Peyer's patch (tissue), 4 donors: ENCODE results near the gene INPP4A. TPM values are rescaled to one million over a fixed set of nuclear protein-coding genes. Genes with fewer than 3 reads are reported as not detected.

Experiments used
- DNase-seq, 3 donors: peaks; one replicate each; pipeline ENCODE4 v3.0.0-alpha.2; 2017 to 2019
- H3K27ac ChIP-seq, 4 donors: fragments of 200-600 bp; sonication (generic); one replicate each; pipeline ENCODE4 v1.5.1; 2016 to 2019
- H3K27me3 ChIP-seq, 2 donors: fragments of 200-600 bp; sonication (generic); one replicate each; pipeline ENCODE4 v1.5.1; 2019
- H3K36me3 ChIP-seq, 3 donors: fragments of 200-600 bp; sonication (generic); one replicate each; pipeline ENCODE4 v1.5.1; 2016 to 2019
- H3K4me1 ChIP-seq, 4 donors: fragments of 200-600 bp; sonication (generic); one replicate each; pipeline ENCODE4 v1.5.1; 2016 to 2019
- H3K4me3 ChIP-seq, 4 donors: fragments of 200-600 bp; sonication (generic); 1 replicate in 3 of 4; 2 replicates in 1 of 4; pipeline ENCODE4 v1.5.1; 2016 to 2019; ENCODE audit warnings: mild to moderate bottlenecking in 1 of 4
- H3K9me3 ChIP-seq, 4 donors: fragments of 200-600 bp; sonication (generic); one replicate each; pipeline ENCODE4 v1.5.1; 2016 to 2019; ENCODE audit warnings: mild to moderate bottlenecking in 1 of 4
- POLR2A ChIP-seq, 2 donors: fragments of 450-650 bp; IDR thresholded peaks; one replicate each; pipeline ENCODE4 v1.5.1; 2017; ENCODE audit warnings: antibody characterized with exemption in 2 of 2, mild to moderate bottlenecking in 2 of 2, moderate library complexity in 2 of 2
- total RNA-seq, 4 donors: library from RNA; depleted of rRNA; stranded (reverse); fragments of >200 nt; gene quantifications; one replicate each; pipeline ENCODE4 v1.1.0, GENCODE V29; 2016
- TF ChIP-seq, protein P1 (sequence below), 6 experiments: fragments of 450-650 bp in 4 of 6; fragments of 200-600 bp in 2 of 6; sonication (generic) in 1 of 6; IDR thresholded peaks; one replicate each; pipeline ENCODE4 v1.5.1; 2017 to 2019; ENCODE audit warnings: antibody characterized with exemption in 6 of 6, mild to moderate bottlenecking in 3 of 6, moderate library complexity in 1 of 6

INPP4A gene
- total RNA-seq, 4 donors from 2014 or later: 15.6 to 78.4 (median 27.4) TPM

DNA sequence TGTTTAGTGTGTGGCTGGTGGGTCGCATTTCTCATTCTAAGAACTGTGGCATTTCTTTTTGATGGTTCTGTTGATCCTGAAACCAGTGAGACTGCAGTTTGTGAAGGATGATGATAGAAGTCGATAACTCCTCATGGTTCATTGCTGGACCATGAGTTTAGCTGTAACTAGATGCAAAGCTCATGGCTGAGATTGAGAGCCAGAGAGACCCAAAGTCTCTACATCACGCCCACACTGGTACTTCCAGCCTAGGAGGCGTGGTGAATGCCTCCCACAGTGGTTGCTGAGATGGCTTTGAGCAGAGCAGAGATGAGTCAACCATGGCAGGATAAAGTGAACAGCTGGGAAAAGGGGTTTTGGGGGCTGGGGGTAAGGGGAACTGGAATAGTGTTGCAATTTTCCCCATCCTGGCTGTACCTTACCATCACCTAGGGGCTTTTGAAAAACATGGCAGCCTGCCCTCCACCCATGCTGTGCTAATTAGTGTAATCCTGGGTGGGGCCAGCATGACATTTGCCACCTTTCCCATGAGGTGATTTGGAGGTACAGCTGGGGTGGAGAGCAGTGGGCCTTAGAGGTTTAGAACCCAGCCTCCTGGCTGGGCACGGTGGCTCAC is 24.1 kb downstream of the INPP4A start:
- Histone ChIP-seq H3K4me3 (no peak overlapping the region), H3K27ac (no peak overlapping the region), H3K27me3 (no peaks in the 10 kb centered on the region), H3K36me3 (no peaks in the 10 kb centered on the region), H3K4me1 (peaks cover 0 to 69% (median 20%) of the 10 kb centered on the region in 4 donors), H3K9me3 (no peaks in the 10 kb centered on the region)
- TF ChIP-seq, protein P1, sequence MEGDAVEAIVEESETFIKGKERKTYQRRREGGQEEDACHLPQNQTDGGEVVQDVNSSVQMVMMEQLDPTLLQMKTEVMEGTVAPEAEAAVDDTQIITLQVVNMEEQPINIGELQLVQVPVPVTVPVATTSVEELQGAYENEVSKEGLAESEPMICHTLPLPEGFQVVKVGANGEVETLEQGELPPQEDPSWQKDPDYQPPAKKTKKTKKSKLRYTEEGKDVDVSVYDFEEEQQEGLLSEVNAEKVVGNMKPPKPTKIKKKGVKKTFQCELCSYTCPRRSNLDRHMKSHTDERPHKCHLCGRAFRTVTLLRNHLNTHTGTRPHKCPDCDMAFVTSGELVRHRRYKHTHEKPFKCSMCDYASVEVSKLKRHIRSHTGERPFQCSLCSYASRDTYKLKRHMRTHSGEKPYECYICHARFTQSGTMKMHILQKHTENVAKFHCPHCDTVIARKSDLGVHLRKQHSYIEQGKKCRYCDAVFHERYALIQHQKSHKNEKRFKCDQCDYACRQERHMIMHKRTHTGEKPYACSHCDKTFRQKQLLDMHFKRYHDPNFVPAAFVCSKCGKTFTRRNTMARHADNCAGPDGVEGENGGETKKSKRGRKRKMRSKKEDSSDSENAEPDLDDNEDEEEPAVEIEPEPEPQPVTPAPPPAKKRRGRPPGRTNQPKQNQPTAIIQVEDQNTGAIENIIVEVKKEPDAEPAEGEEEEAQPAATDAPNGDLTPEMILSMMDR (IDR thresholded peaks at IDR 0.05): no peak
- TF ChIP-seq POLR2A (IDR thresholded peaks at IDR 0.05): no peak
- DNase-seq: no peak

DNA sequence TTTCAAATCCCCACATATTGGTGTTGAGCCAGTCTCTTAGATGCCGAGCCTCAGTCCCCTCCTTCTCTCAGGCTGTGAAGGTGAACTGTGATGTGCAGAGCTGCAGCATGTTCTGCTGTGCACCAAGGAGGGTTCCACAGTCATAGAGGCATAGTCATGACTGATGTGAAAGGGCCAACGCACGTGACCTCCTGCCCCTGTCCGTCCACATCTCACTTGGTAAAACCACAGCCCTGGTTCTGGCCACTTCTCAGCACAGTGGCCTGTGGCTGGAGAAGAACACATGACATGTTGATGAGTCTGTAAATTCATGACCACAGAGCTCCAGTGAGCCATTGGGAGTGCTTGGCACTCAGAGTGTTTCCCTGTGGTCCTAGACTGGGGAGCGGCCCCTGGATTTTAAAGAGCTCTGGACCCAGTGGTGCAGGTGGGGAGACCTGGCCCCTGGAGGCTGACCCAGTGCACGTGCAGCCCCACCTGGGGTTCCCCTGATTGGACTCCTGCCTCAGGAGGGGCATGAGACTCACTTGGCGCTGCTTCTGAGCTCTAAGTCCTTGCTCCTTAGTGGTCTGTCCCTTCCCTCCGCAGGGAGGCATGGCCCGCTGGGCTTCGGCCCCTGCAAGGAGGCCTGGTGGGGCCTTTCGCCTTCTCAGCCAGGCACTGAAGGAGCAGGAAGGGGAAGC is 25.3 kb downstream of the INPP4A start:
- H3K4me1 ChIP-seq: peaks cover 0 to 67% (median 15%) of the 10 kb centered on the region in 4 donors
- peak in 1 of 3 donors; percentile 55 for DNase-seq
- H3K36me3 ChIP-seq: no peaks in the 10 kb centered on the region
- TF ChIP-seq, protein P1 (IDR thresholded peaks at IDR 0.05): no peak
- no peak for TF ChIP-seq POLR2A (IDR thresholded peaks at IDR 0.05)
- no peaks in the 10 kb centered on the region for H3K9me3 ChIP-seq
- no peak overlapping the region for H3K27ac ChIP-seq
- no peaks in the 10 kb centered on the region for H3K27me3 ChIP-seq
- H3K4me3 ChIP-seq: no peak overlapping the region

DNA sequence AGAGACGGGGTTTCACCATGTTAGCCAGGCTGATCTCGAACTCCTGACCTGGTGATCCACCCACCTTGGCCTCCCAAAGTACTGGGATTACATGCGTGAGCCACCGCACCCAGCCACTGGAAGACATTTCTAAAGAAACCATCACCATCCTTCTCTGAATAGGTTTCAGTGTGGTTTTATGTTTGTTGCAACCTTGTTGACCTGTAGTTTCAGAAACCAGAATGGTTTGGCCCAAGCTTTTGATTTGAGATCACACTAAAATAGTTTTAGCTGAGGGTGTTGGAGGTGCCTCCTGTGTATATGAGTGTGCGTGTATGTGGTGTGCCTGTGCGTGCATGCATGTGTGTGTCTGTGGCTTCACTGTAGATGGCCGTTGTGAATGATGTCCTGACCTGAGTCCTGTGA is 26.2 kb downstream of the INPP4A start:
- Histone ChIP-seq H3K4me1 (peaks cover 0 to 67% (median 13%) of the 10 kb centered on the region in 4 donors), H3K36me3 (no peaks in the 10 kb centered on the region), H3K9me3 (no peaks in the 10 kb centered on the region), H3K27ac (no peak overlapping the region), H3K27me3 (no peaks in the 10 kb centered on the region), H3K4me3 (no peak overlapping the region)
- TF ChIP-seq, protein P1 (IDR thresholded peaks at IDR 0.05): no peak
- no peak for TF ChIP-seq POLR2A (IDR thresholded peaks at IDR 0.05)
- DNase-seq: peak in 1 of 3 donors; percentile 35

DNA sequence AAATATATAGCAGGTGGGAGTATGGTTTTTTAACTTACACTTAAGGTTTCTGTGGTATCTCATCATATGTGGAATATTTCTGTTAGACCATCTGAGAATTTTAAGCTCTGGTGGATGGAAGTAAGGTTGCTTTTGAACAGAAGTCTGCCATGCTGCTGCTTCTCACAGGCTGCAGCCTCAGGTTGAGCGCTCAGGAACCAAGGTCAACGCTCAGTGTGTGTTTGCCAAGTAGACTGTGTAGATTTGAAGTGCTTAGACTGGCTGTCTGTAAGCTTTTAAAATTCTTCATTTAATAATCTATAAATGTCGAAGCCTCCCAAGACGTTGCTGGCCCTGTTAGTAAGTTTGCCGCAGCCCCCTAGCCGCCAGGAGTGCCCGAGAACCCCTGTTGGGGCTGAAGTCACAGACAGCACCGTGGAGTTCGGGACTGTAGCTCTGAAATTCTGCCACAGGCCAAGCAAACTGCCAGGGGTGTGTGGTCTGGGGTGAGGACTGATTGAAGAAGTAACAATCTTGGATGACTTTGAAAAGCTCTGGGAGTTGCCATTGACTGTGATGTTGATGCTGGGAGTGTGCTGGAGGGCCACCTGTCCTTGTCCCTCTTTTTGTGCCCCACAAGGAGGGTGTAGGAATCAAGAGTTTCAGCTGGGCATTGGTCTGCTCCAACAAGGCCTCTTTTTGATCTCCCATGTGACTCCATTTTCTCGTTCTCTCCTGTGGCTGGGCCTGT is 26.9 kb downstream of the INPP4A start:
- H3K4me1 ChIP-seq: peaks cover 0 to 67% (median 13%) of the 10 kb centered on the region in 4 donors
- TF ChIP-seq, protein P1 (IDR thresholded peaks at IDR 0.05): no peak
- no peak for TF ChIP-seq POLR2A (IDR thresholded peaks at IDR 0.05)
- H3K27me3 ChIP-seq: no peaks in the 10 kb centered on the region
- no peaks in the 10 kb centered on the region for H3K9me3 ChIP-seq
- DNase-seq: peak in 1 of 3 donors; percentile 25
- H3K36me3 ChIP-seq: no peaks in the 10 kb centered on the region
- no peak overlapping the region for H3K4me3 ChIP-seq
- peak overlapping the region in 1 of 4 donors; percentile 64 for H3K27ac ChIP-seq

DNA sequence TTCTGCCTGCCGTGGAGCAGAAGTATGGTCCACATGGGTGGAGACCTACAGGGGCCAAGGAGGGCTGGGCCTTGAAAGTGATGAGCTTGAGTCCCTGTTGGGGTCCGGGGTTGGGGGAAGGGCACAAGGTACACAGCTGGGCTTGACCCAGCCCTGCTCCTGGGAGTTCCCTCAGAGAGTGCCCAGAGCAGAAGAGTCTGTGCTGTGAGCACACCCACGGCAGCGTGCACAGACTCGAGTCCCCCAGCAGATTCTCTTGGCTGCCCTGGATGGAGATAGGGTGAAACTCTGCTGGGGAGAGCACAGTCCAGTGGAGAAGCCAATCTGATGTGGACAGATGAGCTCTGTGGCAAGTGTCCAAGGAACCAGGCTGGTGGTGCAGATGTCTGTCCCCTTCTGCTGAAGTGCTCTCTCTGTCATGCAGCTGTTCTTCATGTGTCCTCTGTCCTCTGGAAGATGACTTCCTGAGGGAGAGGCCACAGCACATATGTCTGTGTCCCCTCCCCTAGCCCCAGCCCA is 27.5 kb downstream of the INPP4A start:
- DNase-seq: peak in 1 of 3 donors; percentile 44
- Histone ChIP-seq H3K9me3 (no peaks in the 10 kb centered on the region), H3K36me3 (no peaks in the 10 kb centered on the region), H3K27me3 (no peaks in the 10 kb centered on the region), H3K27ac (peak overlapping the region in 1 of 4 donors; percentile 64), H3K4me1 (peaks cover 0 to 68% (median 12%) of the 10 kb centered on the region in 4 donors), H3K4me3 (no peak overlapping the region)
- TF ChIP-seq, protein P1 (IDR thresholded peaks at IDR 0.05): no peak
- no peak for TF ChIP-seq POLR2A (IDR thresholded peaks at IDR 0.05)
